ENCODE data around the gene CCDC69.

The CCDC69 gene

DNA sequence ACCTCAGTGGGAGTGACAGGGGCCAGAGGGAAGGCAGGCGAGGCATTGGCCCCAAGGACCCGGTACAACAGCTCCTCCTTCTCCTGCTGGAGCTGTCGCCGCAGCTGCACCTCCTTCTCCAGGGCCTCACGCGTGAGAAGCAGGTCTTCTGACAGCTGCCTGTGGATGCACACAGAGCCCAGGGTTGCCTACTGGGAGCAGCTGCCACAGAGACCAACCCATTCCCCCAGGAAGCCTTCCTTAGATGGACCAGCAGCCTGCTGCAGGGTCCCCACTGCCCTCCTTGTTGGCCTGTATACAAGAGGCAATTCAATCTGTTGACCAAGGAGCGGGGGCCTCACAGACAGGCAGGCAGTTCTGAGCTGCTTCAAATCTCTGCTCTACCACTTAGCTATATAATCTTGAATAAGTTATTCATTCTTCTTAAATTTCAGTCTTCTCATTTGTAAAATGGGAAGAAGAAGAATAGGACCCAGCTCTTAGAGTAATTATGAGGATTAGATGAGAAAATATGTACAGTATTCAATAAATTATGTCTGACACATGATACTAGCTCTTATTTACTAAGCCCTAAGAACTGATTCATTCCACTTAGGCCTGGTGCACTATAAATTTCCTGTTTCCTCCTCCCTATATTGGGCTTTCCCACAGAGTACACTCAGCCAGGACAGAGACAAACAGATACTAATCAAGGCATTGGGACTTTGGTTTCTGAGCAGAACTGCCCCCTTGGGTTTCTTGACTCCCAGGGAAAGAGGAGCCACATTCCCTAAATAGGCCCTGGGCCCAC, 40.2 kb downstream of the CCDC69 start:
- H3K4me3 ChIP-seq (ENCODE audit: low read length), result no peak overlapping the region
- DNase-seq (ENCODE audit: low read depth), result peak; percentile 16
- TF ChIP-seq, protein P1, sequence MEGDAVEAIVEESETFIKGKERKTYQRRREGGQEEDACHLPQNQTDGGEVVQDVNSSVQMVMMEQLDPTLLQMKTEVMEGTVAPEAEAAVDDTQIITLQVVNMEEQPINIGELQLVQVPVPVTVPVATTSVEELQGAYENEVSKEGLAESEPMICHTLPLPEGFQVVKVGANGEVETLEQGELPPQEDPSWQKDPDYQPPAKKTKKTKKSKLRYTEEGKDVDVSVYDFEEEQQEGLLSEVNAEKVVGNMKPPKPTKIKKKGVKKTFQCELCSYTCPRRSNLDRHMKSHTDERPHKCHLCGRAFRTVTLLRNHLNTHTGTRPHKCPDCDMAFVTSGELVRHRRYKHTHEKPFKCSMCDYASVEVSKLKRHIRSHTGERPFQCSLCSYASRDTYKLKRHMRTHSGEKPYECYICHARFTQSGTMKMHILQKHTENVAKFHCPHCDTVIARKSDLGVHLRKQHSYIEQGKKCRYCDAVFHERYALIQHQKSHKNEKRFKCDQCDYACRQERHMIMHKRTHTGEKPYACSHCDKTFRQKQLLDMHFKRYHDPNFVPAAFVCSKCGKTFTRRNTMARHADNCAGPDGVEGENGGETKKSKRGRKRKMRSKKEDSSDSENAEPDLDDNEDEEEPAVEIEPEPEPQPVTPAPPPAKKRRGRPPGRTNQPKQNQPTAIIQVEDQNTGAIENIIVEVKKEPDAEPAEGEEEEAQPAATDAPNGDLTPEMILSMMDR (conservative IDR thresholded peaks at IDR 0.05; ENCODE audit: low read length), result no peak

GRCh38 chr5:151182976-151183375, 40.9 kb downstream of the CCDC69 start:
- no peak for DNase-seq (ENCODE audit: low read depth)
- TF ChIP-seq, protein P1 (conservative IDR thresholded peaks at IDR 0.05; ENCODE audit: low read length), result no peak
- no peak overlapping the region for H3K4me3 ChIP-seq (ENCODE audit: low read length)

GRCh38 chr5:151182524-151182900, 41.4 kb downstream of the CCDC69 start:
- TF ChIP-seq, protein P1 (conservative IDR thresholded peaks at IDR 0.05; ENCODE audit: low read length), result no peak
- no peak overlapping the region for H3K4me3 ChIP-seq (ENCODE audit: low read length)
- DNase-seq (ENCODE audit: low read depth), result no peak

GRCh38 chr5:151181818-151182523, 41.9 kb downstream of the CCDC69 start:
- H3K4me3 ChIP-seq (ENCODE audit: low read length), result no peak overlapping the region
- no peak for DNase-seq (ENCODE audit: low read depth)
- TF ChIP-seq, protein P1 (conservative IDR thresholded peaks at IDR 0.05; ENCODE audit: low read length), result no peak

DNA sequence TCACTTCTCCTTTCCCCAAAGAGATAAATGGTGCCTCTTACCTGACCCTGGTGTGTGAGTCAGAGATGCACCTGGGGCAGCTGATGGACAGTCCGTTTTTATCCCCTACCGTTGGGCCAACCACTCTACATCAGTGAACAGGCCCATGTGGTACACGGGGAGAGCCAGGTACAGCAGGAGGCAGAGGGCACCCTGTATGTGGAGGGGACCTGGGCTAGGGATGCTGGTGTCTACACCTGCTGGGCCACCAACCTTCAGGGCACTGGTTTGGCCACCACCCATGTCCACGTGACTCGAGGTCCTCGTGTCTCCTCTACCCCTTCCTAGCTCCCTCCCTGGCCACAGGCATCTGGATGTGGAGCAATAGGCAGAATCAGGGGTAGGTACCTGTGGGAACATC, 43.6 kb downstream of the CCDC69 start:
- TF ChIP-seq, protein P1 (conservative IDR thresholded peaks at IDR 0.05; ENCODE audit: low read length), result no peak
- DNase-seq (ENCODE audit: low read depth), result no peak
- H3K4me3 ChIP-seq (ENCODE audit: low read length), result no peak overlapping the region

DNA sequence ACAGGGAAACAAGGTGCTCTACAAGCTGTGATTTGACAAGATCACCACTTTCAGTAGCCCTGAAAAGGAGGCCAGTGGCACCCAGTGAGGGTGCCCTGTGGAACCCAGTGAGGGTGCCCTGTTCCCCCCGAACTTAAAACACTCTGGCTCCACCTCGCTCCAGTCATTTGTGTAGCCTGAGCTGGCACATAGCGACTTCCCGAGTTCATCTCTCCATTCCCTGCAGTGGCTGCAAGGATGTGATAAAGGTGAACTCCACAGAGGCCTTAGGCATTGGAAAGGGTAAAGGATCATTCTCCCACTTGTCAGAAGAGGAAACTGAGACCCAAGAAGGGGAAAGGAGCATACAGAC, 44.4 kb downstream of the CCDC69 start:
- TF ChIP-seq, protein P1 (conservative IDR thresholded peaks at IDR 0.05; ENCODE audit: low read length), result no peak
- no peak for DNase-seq (ENCODE audit: low read depth)
- H3K4me3 ChIP-seq (ENCODE audit: low read length), result no peak overlapping the region
